CD4-positive, alpha-beta T cell treated with Interleukin-2 at 100 ng/mL for 4 hours (primary cell): ENCODE results near the gene CARS2.
"Not testable (repeated sequence)": the region's sequence is repeated elsewhere in the genome, so short reads cannot be mapped to it uniquely, and the experiment has no call there.

ENCODE experiments used
- DNase-seq: peaks from one replicate; pipeline ENCODE4 v3.0.0-alpha.2; 2020; ENCODE audit warnings: low spot score

Gene CARS2

GRCh38 chr13:110705826-110706569, at the start of gene CARS2:
TSS of gene CARS2 (minus strand) at chr13:110706116. CDS start at chr13:110706093, 23 bp downstream.
- peak; percentile 95 for DNase-seq

GRCh38 chr13:110748271-110748670, 42.4 kb upstream of the CARS2 start:
- no peak for DNase-seq

DNA sequence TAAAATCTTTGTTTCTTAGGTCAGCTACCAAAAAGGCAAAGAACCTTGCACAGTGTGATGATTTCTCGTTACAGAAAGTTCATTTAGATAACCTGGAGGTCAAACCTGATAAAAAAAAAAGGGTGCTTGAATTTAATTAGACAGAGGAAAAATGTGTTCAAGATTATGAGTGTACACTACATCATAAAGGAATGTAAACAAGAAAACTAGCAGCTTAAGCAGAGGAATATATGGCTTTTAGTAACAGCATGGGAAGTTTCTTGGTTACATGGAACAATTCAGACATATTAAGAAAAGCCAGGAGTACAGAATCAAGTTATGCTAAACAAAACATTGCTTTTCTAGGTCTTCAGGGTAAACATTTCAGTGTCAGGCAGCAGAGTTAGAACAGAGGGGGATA, 40.5 kb upstream of the CARS2 start:
- DNase-seq, result no peak

DNA sequence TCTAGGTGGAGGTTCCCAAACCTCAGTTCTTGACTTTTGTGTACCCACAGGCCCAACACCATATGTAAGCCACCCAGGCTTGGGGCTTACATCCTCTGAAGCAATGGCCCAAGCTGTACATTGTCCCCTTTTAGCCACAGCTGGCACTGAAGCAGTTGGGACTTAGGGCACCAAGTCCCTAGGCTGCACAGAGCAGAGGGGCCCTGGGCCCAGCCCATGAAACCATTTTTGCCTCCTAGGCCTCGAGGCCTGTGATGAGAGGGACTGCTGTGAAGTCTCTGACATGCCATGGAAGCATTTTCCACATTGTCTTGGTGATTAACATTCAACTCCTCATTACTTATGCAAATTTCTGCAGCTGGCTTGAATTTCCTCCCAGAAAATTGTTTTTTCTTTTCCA, 37.8 kb upstream of the CARS2 start:
- DNase-seq, result no peak

- no peak for DNase-seq
These were observed 31.6 kb upstream of the CARS2 start for GRCh38 chr13:110737555-110737954.

DNA sequence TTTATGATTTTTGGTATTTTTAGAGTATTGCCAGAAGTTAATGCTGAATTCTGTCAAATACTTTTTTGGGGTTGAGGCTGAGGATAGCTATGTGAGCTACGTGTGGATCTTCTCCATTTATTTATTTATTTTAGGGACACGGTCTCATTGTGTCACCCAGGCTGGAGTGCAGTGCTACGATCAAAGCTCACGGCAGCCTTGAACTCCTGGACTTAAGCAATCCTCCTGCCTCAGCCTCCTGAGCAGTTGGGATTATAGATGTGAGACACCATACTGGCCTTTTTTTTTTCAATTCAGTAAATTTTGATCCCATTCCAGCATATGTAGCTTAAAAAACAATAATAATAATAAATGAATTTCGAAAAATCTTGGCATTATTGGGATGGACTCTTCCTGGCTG, 28.6 kb upstream of the CARS2 start:
- no peak for DNase-seq

- no peak for DNase-seq
These were observed 25.2 kb upstream of the CARS2 start for GRCh38 chr13:110731072-110731471.

- peak; percentile 63 for DNase-seq
These were observed 20.8 kb upstream of the CARS2 start for GRCh38 chr13:110726726-110727125.

- not testable (repeated sequence) for DNase-seq
These were observed 20.2 kb upstream of the CARS2 start for GRCh38 chr13:110726153-110726552.

DNA sequence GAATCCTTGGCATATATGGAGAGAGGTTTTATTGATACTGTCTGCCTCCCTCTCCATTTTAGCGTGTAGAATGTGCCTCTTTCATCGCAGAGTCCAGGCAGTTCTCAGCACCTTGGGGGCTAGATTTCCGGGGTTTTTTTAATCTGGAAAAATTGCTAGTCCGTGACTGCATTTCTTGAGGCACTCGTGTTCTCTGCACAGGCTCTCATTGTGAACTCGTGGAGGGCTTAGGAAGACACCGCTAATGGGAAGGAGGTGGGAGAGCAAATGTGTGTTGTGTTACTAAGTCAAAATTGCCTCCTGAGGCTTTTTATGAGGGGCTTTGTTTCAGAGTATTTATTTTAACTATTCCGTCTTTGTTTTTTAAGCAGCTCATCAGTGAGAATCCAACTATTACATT, 17.7 kb upstream of the CARS2 start:
- no peak for DNase-seq

DNA sequence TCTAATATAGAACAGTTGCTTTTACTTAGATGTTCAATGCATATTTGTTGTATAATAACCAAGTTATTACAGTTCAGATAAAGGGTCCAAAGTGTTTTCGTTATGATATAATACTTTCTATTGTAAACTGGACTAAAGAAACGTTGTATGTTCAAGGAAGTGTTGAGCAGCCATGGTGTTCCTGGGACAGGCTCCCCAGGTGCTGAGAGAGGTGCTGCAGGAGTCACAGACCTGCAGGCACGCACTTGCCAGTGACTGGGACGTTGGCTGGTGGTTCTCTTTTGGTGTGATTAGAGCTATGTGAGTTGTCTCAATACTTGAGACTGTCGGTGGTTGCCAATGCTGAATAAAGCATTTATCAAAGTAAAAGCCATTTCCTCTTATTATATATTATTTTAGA, 17.1 kb upstream of the CARS2 start:
- no peak for DNase-seq

- no peak for DNase-seq
These were observed 13.3 kb upstream of the CARS2 start for GRCh38 chr13:110719036-110719710.

- DNase-seq, result no peak
These were observed 10.3 kb upstream of the CARS2 start for GRCh38 chr13:110716247-110716515.

DNA sequence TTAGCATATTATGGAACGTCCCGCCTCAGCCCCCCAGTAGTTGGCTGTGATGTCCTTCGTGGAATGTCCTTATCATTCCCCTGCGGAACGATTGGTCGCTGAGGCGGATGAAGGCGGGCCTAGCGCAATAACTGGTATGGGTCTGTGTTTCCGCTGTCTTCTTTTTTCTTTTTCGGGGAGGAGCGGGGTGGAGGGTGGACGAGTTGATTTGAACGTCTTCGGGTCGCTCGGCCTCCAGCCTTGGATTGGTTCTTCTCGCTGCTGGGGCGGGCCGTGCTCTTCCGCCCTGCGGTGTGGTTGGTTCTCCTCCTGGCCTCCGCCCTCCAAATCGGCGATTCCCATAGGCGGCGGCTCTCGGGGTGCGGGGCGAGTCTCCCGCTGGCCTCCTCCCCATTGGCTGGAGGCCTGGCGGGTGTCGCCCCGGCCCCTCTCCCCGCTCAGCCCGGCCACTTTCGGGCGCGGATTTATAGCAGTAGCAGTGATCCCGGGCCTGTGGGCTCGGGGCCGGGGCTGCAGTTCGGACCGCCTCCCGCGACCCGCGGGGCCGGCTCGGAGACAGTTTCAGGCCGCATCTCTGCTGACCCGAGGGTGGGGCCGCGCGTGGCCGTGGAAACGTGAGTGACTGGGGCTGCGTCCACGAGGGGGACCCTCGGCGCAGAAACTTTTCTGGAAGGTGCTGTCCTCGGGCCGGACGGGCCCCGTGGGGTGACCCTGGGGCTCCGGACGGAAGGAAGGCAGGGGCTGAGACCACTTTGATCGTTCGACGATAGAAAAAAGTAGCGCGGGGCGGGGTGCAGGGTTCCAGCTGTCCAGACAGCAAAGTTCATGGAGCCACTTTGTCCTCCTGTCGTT, 9.7 kb upstream of the CARS2 start:
- peak; percentile 99 for DNase-seq

DNA sequence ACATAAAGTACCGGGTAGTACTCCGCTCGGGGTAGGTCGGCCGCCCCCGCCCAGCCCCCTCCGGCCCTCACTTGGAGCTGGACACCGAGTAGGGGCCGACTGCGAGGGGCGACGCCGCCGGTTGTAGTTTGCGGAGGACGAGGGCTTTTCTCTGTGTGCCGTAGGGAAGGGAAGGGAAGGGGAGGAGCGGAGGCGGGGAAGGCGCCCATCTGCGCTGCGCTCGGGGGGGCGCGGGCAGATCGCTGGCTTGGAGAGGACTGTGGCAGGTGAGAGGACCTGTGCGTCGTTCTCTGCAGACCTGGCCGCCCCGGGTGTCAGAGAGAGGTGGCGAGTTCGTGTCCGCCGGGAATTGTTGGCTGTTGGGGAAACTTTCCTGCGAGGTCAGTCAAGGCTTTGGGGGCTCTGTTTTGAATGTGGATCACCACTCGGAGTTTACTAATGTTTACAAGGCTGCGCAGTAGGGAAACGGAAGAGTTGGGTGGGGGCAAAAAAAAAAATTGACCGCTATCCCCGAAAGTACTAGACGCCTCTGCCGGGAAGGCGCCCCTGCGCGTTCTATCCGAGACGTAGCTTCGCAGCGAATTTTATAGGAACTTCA, 9.0 kb upstream of the CARS2 start:
- peak; percentile 35 for DNase-seq

- peak; percentile 78 for DNase-seq
These were observed 8.3 kb upstream of the CARS2 start for GRCh38 chr13:110713981-110714796.

DNA sequence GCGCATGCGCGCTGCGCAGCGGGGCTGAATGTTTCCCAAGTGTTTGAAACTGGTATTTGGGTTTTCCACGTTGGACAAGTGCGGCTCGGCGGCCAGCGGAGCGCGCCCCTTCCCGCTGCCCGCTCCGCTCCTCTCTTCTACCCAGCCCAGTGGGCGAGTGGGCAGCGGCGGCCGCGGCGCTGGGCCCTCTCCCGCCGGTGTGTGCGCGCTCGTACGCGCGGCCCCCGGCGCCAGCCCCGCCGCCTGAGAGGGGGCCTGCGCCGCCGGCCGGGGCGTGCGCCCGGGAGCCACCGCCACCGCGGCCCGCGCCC, 7.7 kb upstream of the CARS2 start, which contains the start of gene ING1:
TSS of gene ING1 (plus strand) at position 59 of the 311 bp plus-strand sequence. CDS start 450 bp downstream, outside the sequence.
- no peak for DNase-seq

- DNase-seq, result peak; percentile 100
These were observed 7.1 kb upstream of the CARS2 start for GRCh38 chr13:110712849-110713641.

DNA sequence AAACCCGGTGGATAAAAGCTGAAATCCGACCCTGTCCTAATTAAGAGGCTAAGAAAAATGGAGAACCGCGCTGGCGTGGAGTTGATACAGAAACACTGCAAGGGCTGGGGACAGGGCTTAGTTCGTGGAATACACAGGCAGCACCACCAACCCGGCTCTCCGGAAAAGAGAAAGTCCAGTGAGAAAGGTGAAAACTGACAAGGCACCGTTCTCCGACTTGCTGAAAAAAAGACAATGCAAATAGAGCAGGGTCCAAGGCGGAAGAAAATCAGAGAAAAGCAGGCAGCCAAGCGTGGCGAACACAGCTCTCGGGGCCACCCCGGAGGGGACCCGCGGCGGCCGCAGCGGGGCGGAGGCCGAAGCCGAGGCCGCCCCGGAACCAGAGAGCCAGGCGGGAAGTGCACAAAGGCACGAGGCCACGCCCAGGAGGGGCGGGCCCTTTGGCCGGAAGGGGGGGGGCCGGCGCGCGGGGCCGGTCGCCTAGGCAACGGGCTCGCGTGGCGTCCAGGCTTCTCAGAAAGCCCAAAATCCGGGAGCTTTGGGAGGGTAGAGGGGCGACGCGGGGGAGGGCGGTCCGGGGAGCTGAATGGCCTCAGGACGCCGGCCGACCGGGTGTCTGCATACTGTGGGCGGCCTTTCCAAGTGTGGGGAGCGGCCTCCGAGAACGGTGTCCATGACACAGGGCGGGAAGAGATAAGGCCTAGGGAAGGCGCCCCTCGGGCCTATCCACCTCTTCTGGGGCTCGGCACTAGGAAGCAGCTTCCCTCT, 6.3 kb upstream of the CARS2 start:
- peak; percentile 82 for DNase-seq
